Stimulated activated effector memory CD8-positive, alpha-beta T cell treated with anti-CD3 and anti-CD28 coated beads, Interleukin-12 subunit alpha, Interleukin-12 subunit beta, amount 100 ng/mL, for 72 hours (primary cell): ENCODE results near the gene ZNF654.
A peak's percentile ranks its signal among the peaks of the same experiment; 100 is the strongest.

Source experiments
- ATAC-seq: fragments of 150-1000 bp; cut with Tn5 transposase; 2 replicates; pipeline ENCODE4 v1.10.0; 2021
- DNase-seq, 2 donors: peaks; one replicate each; pipeline ENCODE4 v3.0.0; 2021 to 2022; ENCODE audit warnings: low spot score in 2 of 2
- H3K27ac Mint-ChIP-seq: one replicate; pipeline ENCODE4 v1.8.0; 2022; ENCODE audit warnings: mild to moderate bottlenecking, mixed read lengths
- H3K36me3 Mint-ChIP-seq: one replicate; pipeline ENCODE4 v1.8.0; 2022; ENCODE audit warnings: mild to moderate bottlenecking, mixed read lengths
- H3K4me1 Mint-ChIP-seq: one replicate; pipeline ENCODE4 v1.8.0; 2022; ENCODE audit warnings: mixed read lengths
- H3K4me3 Mint-ChIP-seq: one replicate; pipeline ENCODE4 v1.8.0; 2022; ENCODE audit warnings: mild to moderate bottlenecking, mixed read lengths
- H3K9me3 Mint-ChIP-seq: one replicate; pipeline ENCODE4 v1.8.0; 2022; ENCODE audit warnings: mixed read lengths

ZNF654 gene

GRCh38 chr3:88040529-88040928, 18.5 kb upstream of the ZNF654 start:
- no peaks in the 10 kb centered on the region for H3K36me3 Mint-ChIP-seq
- ATAC-seq (no peak), DNase-seq (no peak)
- H3K27ac Mint-ChIP-seq: no peak overlapping the region
- no peak overlapping the region for H3K4me3 Mint-ChIP-seq
- no peaks in the 10 kb centered on the region for H3K4me1 Mint-ChIP-seq
- H3K9me3 Mint-ChIP-seq: no peaks in the 10 kb centered on the region

GRCh38 chr3:88041005-88041404, 18.1 kb upstream of the ZNF654 start:
- Mint-ChIP-seq H3K27ac (no peak overlapping the region), H3K4me1 (no peaks in the 10 kb centered on the region), H3K36me3 (no peaks in the 10 kb centered on the region), H3K4me3 (no peak overlapping the region), H3K9me3 (no peaks in the 10 kb centered on the region)
- no peak for DNase-seq
- ATAC-seq: no peak

GRCh38 chr3:88044411-88044810, 14.6 kb upstream of the ZNF654 start:
- Mint-ChIP-seq H3K36me3 (no peaks in the 10 kb centered on the region), H3K4me1 (no peaks in the 10 kb centered on the region), H3K27ac (no peak overlapping the region), H3K4me3 (no peak overlapping the region), H3K9me3 (no peaks in the 10 kb centered on the region)
- DNase-seq (no peak), ATAC-seq (no peak)

GRCh38 chr3:88046766-88047165, 12.3 kb upstream of the ZNF654 start:
- no peaks in the 10 kb centered on the region for H3K4me1 Mint-ChIP-seq
- no peaks in the 10 kb centered on the region for H3K36me3 Mint-ChIP-seq
- no peak overlapping the region for H3K4me3 Mint-ChIP-seq
- H3K9me3 Mint-ChIP-seq: no peaks in the 10 kb centered on the region
- no peak overlapping the region for H3K27ac Mint-ChIP-seq
- DNase-seq (no peak), ATAC-seq (no peak)

- Mint-ChIP-seq H3K4me3 (peak overlapping the region; percentile 95), H3K9me3 (no peaks in the 10 kb centered on the region), H3K27ac (peak overlapping the region; percentile 91), H3K36me3 (peaks cover 73% of the 10 kb centered on the region), H3K4me1 (peaks cover 38% of the 10 kb centered on the region)
- DNase-seq: no peak
- no peak for ATAC-seq
These were observed 1.3 kb upstream of the ZNF654 start for GRCh38 chr3:88057630-88058305.

GRCh38 chr3:88058306-88058580, 812 bp upstream of the ZNF654 start:
- DNase-seq (no peak), ATAC-seq (no peak)
- Mint-ChIP-seq H3K36me3 (peaks cover 69% of the 10 kb centered on the region), H3K27ac (peak overlapping the region; percentile 91), H3K4me1 (peaks cover 36% of the 10 kb centered on the region), H3K9me3 (no peaks in the 10 kb centered on the region), H3K4me3 (peak overlapping the region; percentile 95)

- ATAC-seq (no peak), DNase-seq (peak in 1 of 2 donors; percentile 55)
- H3K4me1 Mint-ChIP-seq: peaks cover 43% of the 10 kb centered on the region
- H3K27ac Mint-ChIP-seq: peak overlapping the region; percentile 91
- peaks cover 65% of the 10 kb centered on the region for H3K36me3 Mint-ChIP-seq
- peak overlapping the region; percentile 95 for H3K4me3 Mint-ChIP-seq
- no peaks in the 10 kb centered on the region for H3K9me3 Mint-ChIP-seq
These were observed 520 bp downstream of the ZNF654 start for GRCh38 chr3:88059380-88060170.

- peaks cover 47% of the 10 kb centered on the region for H3K36me3 Mint-ChIP-seq
- H3K4me1 Mint-ChIP-seq: peaks cover 32% of the 10 kb centered on the region
- DNase-seq: no peak
- no peak for ATAC-seq
- no peak overlapping the region for H3K27ac Mint-ChIP-seq
- H3K9me3 Mint-ChIP-seq: no peaks in the 10 kb centered on the region
- H3K4me3 Mint-ChIP-seq: peak overlapping the region; percentile 95
These were observed 2.7 kb downstream of the ZNF654 start for GRCh38 chr3:88061746-88062145.

GRCh38 chr3:88075072-88075471, 16.0 kb downstream of the ZNF654 start:
- ATAC-seq: no peak
- DNase-seq: no peak
- Mint-ChIP-seq H3K27ac (no peak overlapping the region), H3K4me1 (peaks cover 30% of the 10 kb centered on the region), H3K4me3 (no peak overlapping the region), H3K36me3 (no peaks in the 10 kb centered on the region), H3K9me3 (peaks cover 5% of the 10 kb centered on the region)

GRCh38 chr3:88075497-88075896, 16.4 kb downstream of the ZNF654 start:
- no peak overlapping the region for H3K27ac Mint-ChIP-seq
- H3K4me1 Mint-ChIP-seq: peaks cover 30% of the 10 kb centered on the region
- DNase-seq (no peak), ATAC-seq (no peak)
- no peak overlapping the region for H3K4me3 Mint-ChIP-seq
- no peaks in the 10 kb centered on the region for H3K36me3 Mint-ChIP-seq
- H3K9me3 Mint-ChIP-seq: peaks cover 5% of the 10 kb centered on the region

GRCh38 chr3:88076712-88077111, 17.7 kb downstream of the ZNF654 start:
- Mint-ChIP-seq H3K4me3 (no peak overlapping the region), H3K27ac (no peak overlapping the region), H3K4me1 (peaks cover 37% of the 10 kb centered on the region), H3K36me3 (no peaks in the 10 kb centered on the region), H3K9me3 (peaks cover 4% of the 10 kb centered on the region)
- DNase-seq (no peak), ATAC-seq (no peak)

- ATAC-seq (no peak), DNase-seq (no peak)
- H3K4me3 Mint-ChIP-seq: no peak overlapping the region
- H3K36me3 Mint-ChIP-seq: no peaks in the 10 kb centered on the region
- H3K27ac Mint-ChIP-seq: no peak overlapping the region
- peaks cover 49% of the 10 kb centered on the region for H3K4me1 Mint-ChIP-seq
- no peaks in the 10 kb centered on the region for H3K9me3 Mint-ChIP-seq
These were observed 19.9 kb downstream of the ZNF654 start for GRCh38 chr3:88078932-88079331.

GRCh38 chr3:88082854-88083253, 23.8 kb downstream of the ZNF654 start:
- Mint-ChIP-seq H3K36me3 (peaks cover 20% of the 10 kb centered on the region), H3K4me3 (no peak overlapping the region), H3K9me3 (no peaks in the 10 kb centered on the region), H3K4me1 (peaks cover 28% of the 10 kb centered on the region), H3K27ac (no peak overlapping the region)
- DNase-seq (no peak), ATAC-seq (no peak)

GRCh38 chr3:88084097-88084501, 25.0 kb downstream of the ZNF654 start:
- Mint-ChIP-seq H3K27ac (no peak overlapping the region), H3K4me3 (no peak overlapping the region), H3K9me3 (no peaks in the 10 kb centered on the region), H3K36me3 (peaks cover 31% of the 10 kb centered on the region), H3K4me1 (peaks cover 28% of the 10 kb centered on the region)
- ATAC-seq (no peak), DNase-seq (no peak)

GRCh38 chr3:88090681-88091080, 31.6 kb downstream of the ZNF654 start:
- ATAC-seq: no peak
- no peaks in the 10 kb centered on the region for H3K9me3 Mint-ChIP-seq

GRCh38 chr3:88092270-88092669, 33.2 kb downstream of the ZNF654 start:
- peaks cover 52% of the 10 kb centered on the region for H3K36me3 Mint-ChIP-seq
- ATAC-seq (no peak), DNase-seq (no peak)
- H3K9me3 Mint-ChIP-seq: no peaks in the 10 kb centered on the region
- H3K4me3 Mint-ChIP-seq: no peak overlapping the region
- no peak overlapping the region for H3K27ac Mint-ChIP-seq
- H3K4me1 Mint-ChIP-seq: peaks cover 17% of the 10 kb centered on the region

More at GRCh38 chr3:88090681-88091080, 31.6 kb downstream of the ZNF654 start:
- no peak for DNase-seq
- H3K4me3 Mint-ChIP-seq: no peak overlapping the region
- peaks cover 59% of the 10 kb centered on the region for H3K36me3 Mint-ChIP-seq
- peaks cover 11% of the 10 kb centered on the region for H3K4me1 Mint-ChIP-seq
- no peak overlapping the region for H3K27ac Mint-ChIP-seq
